Measurements from ENCODE around the gene COL21A1. TPM values are rescaled to one million over a fixed set of nuclear protein-coding genes. Genes with fewer than 3 reads are reported as not detected.

Gene COL21A1
- total RNA-seq, 5 donors from 2014 or later (not counting 1 experiment from before 2014, with no cell fraction given): not detected

- Histone ChIP-seq H3K9me3 (no peaks in the 10 kb centered on the region), H3K4me1 (ENCODE audit: control insufficient read depth in 1 of 2, extremely low read depth in 1 of 2, insufficient read depth in 2 of 2, low read length in 2 of 2) (no peaks in the 10 kb centered on the region), H3K4me3 (ENCODE audit: control insufficient read depth in 1 of 2, extremely low read depth in 1 of 2, low read length in 1 of 2) (no peak overlapping the region), H3K36me3 (ENCODE audit: control insufficient read depth in 2 of 2, extremely low read depth in 1 of 2, insufficient read depth in 1 of 2, low read length in 1 of 2) (no peaks in the 10 kb centered on the region), H3K27ac (ENCODE audit: low read length) (no peak overlapping the region), H3K27me3 (replicated peaks in 1 of 2; ENCODE audit: control insufficient read depth in 2 of 2, extremely low read depth in 1 of 2, insufficient read depth in 2 of 2, low read length in 1 of 2) (peaks cover 8 to 10% of the 10 kb centered on the region in 2 experiments)
- Mint-ChIP-seq H3K36me3 (no peaks in the 10 kb centered on the region), H3K27ac (no peak overlapping the region), H3K4me3 (no peak overlapping the region), H3K4me1 (no peaks in the 10 kb centered on the region), H3K9me3 (peaks cover 0 to 7% (median 0%) of the 10 kb centered on the region in 3 donors), H3K27me3 (peaks cover 0 to 12% of the 10 kb centered on the region in 2 donors)
- DNase-seq (no peak), ATAC-seq (replicated peaks in 1 of 4) (no peak)
- ChIA-PET POLR2A (no interaction called here), CTCF (no interaction called here)
- 29% methylated on average over 10 of the region's 12 CpGs for WGBS (ENCODE audit: insufficient coverage)
These were observed 308 bp upstream of the COL21A1 start for GRCh38 chr6:56247654-56248122.

DNA sequence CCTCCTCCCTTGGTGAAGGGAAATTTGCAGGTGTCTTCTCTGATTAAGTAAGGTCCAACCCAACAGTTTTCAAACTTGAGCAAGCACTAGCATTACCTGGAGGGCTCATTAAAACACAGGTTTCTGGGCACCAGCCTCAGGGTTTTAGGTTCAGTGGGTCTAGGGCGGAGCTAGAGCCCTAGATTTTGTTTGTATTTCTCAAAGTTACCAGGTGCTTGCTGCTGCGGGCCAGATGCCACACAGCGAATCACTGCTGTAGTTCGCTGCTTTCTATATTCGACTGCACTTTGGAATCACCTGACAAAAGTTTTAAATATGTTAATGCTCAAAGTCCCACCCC, 869 bp downstream of the COL21A1 start:
- H3K27ac Mint-ChIP-seq: no peak overlapping the region
- WGBS (ENCODE audit: insufficient coverage): 69% methylated on average over 3 of the region's 5 CpGs
- H3K4me3 ChIP-seq (ENCODE audit: control insufficient read depth in 1 of 2, extremely low read depth in 1 of 2, low read length in 1 of 2): no peak overlapping the region
- no peak overlapping the region for H3K27ac ChIP-seq (ENCODE audit: low read length)
- no peaks in the 10 kb centered on the region for H3K4me1 Mint-ChIP-seq
- peaks cover 0 to 7% (median 0%) of the 10 kb centered on the region in 3 donors for H3K9me3 Mint-ChIP-seq
- H3K4me1 ChIP-seq (ENCODE audit: control insufficient read depth in 1 of 2, extremely low read depth in 1 of 2, insufficient read depth in 2 of 2, low read length in 2 of 2): no peaks in the 10 kb centered on the region
- no peaks in the 10 kb centered on the region for H3K36me3 ChIP-seq (ENCODE audit: control insufficient read depth in 2 of 2, extremely low read depth in 1 of 2, insufficient read depth in 1 of 2, low read length in 1 of 2)
- DNase-seq (no peak), ATAC-seq (replicated peaks in 1 of 4) (no peak)
- no peak overlapping the region for H3K4me3 Mint-ChIP-seq
- no peaks in the 10 kb centered on the region for H3K36me3 Mint-ChIP-seq
- peaks cover 8 to 10% of the 10 kb centered on the region in 2 experiments for H3K27me3 ChIP-seq (replicated peaks in 1 of 2; ENCODE audit: control insufficient read depth in 2 of 2, extremely low read depth in 1 of 2, insufficient read depth in 2 of 2, low read length in 1 of 2)
- peaks cover 0 to 12% of the 10 kb centered on the region in 2 donors for H3K27me3 Mint-ChIP-seq
- ChIA-PET CTCF (no interaction called here), POLR2A (no interaction called here)
- no peaks in the 10 kb centered on the region for H3K9me3 ChIP-seq

GRCh38 chr6:56245903-56246351, 1.5 kb downstream of the COL21A1 start:
- WGBS (ENCODE audit: insufficient coverage): 0% methylated on average over 1 of the region's 2 CpGs
- peaks cover 8 to 10% of the 10 kb centered on the region in 2 experiments for H3K27me3 ChIP-seq (replicated peaks in 1 of 2; ENCODE audit: control insufficient read depth in 2 of 2, extremely low read depth in 1 of 2, insufficient read depth in 2 of 2, low read length in 1 of 2)
- DNase-seq: no peak
- Mint-ChIP-seq H3K4me1 (no peaks in the 10 kb centered on the region), H3K36me3 (no peaks in the 10 kb centered on the region), H3K27ac (no peak overlapping the region), H3K4me3 (no peak overlapping the region), H3K27me3 (peaks cover 0 to 12% of the 10 kb centered on the region in 2 donors), H3K9me3 (peaks cover 0 to 6% (median 0%) of the 10 kb centered on the region in 3 donors)
- H3K36me3 ChIP-seq (ENCODE audit: control insufficient read depth in 2 of 2, extremely low read depth in 1 of 2, insufficient read depth in 1 of 2, low read length in 1 of 2): no peaks in the 10 kb centered on the region
- POLR2A ChIA-PET: no interaction called here
- no peak for ATAC-seq (replicated peaks in 1 of 4)
- no peak overlapping the region for H3K27ac ChIP-seq (ENCODE audit: low read length)
- H3K9me3 ChIP-seq: no peaks in the 10 kb centered on the region
- no peak overlapping the region for H3K4me3 ChIP-seq (ENCODE audit: control insufficient read depth in 1 of 2, extremely low read depth in 1 of 2, low read length in 1 of 2)
- CTCF ChIA-PET: no interaction called here
- no peaks in the 10 kb centered on the region for H3K4me1 ChIP-seq (ENCODE audit: control insufficient read depth in 1 of 2, extremely low read depth in 1 of 2, insufficient read depth in 2 of 2, low read length in 2 of 2)

DNA sequence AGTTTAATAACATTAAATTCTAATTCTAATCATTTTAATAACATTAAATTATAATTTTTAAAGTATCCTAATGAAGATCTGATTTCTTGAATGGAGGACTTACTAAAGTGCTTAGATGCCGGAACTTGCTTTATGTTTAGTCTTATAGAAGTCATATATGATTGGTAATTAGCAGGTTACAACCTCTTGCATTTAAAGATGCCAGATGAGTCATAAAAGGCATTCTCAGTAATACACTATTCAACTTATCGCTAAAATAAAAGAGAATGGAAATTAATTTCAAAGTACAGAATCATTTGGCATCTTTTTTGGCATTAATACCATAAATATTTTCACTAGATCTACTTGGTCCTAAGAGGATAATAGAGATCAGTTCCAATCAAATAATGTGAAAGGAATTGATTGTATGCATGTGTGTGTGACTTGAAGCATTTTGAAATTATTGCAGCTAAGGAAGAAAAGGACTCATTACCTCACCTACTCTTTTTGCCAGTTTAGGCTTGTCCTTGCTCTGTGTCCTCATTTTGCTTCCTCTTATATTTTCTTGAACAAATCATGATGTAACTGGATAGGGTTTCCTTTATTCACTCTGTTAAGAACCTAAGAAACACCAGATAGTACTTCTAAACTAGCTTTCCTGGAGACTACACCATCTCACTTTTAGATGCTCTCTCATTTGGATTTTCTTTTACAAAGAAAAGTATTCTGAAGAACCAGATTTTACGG, 2.7 kb downstream of the COL21A1 start:
- no peak overlapping the region for H3K27ac Mint-ChIP-seq
- no peaks in the 10 kb centered on the region for H3K36me3 ChIP-seq (ENCODE audit: control insufficient read depth in 2 of 2, extremely low read depth in 1 of 2, insufficient read depth in 1 of 2, low read length in 1 of 2)
- H3K27me3 Mint-ChIP-seq: peaks cover 0 to 12% of the 10 kb centered on the region in 2 donors
- no peak overlapping the region for H3K4me3 ChIP-seq (ENCODE audit: control insufficient read depth in 1 of 2, extremely low read depth in 1 of 2, low read length in 1 of 2)
- no peaks in the 10 kb centered on the region for H3K36me3 Mint-ChIP-seq
- H3K9me3 ChIP-seq: no peaks in the 10 kb centered on the region
- ATAC-seq (replicated peaks in 1 of 4) (no peak), DNase-seq (no peak)
- no CpG with 5 or more reads among the region's 3 CpGs for WGBS (ENCODE audit: insufficient coverage)
- H3K27ac ChIP-seq (ENCODE audit: low read length): no peak overlapping the region
- peaks cover 0 to 4% (median 0%) of the 10 kb centered on the region in 3 donors for H3K9me3 Mint-ChIP-seq
- no peaks in the 10 kb centered on the region for H3K4me1 Mint-ChIP-seq
- ChIA-PET CTCF (no interaction called here), POLR2A (no interaction called here)
- H3K4me3 Mint-ChIP-seq: no peak overlapping the region
- H3K27me3 ChIP-seq (replicated peaks in 1 of 2; ENCODE audit: control insufficient read depth in 2 of 2, extremely low read depth in 1 of 2, insufficient read depth in 2 of 2, low read length in 1 of 2): peaks cover 8 to 10% of the 10 kb centered on the region in 2 experiments
- H3K4me1 ChIP-seq (ENCODE audit: control insufficient read depth in 1 of 2, extremely low read depth in 1 of 2, insufficient read depth in 2 of 2, low read length in 2 of 2): no peaks in the 10 kb centered on the region

GRCh38 chr6:56244089-56244488, 3.3 kb downstream of the COL21A1 start:
- Mint-ChIP-seq H3K27ac (no peak overlapping the region), H3K4me1 (no peaks in the 10 kb centered on the region), H3K9me3 (peaks cover 0 to 4% (median 0%) of the 10 kb centered on the region in 3 donors), H3K4me3 (no peak overlapping the region), H3K27me3 (peaks cover 0 to 12% of the 10 kb centered on the region in 2 donors), H3K36me3 (no peaks in the 10 kb centered on the region)
- DNase-seq: no peak
- POLR2A ChIA-PET: no interaction called here
- no peaks in the 10 kb centered on the region for H3K36me3 ChIP-seq (ENCODE audit: control insufficient read depth in 2 of 2, extremely low read depth in 1 of 2, insufficient read depth in 1 of 2, low read length in 1 of 2)
- CTCF ChIA-PET: no interaction called here
- peaks cover 8 to 10% of the 10 kb centered on the region in 2 experiments for H3K27me3 ChIP-seq (replicated peaks in 1 of 2; ENCODE audit: control insufficient read depth in 2 of 2, extremely low read depth in 1 of 2, insufficient read depth in 2 of 2, low read length in 1 of 2)
- no peaks in the 10 kb centered on the region for H3K9me3 ChIP-seq
- no peak for ATAC-seq (replicated peaks in 1 of 4)
- no peak overlapping the region for H3K27ac ChIP-seq (ENCODE audit: low read length)
- H3K4me3 ChIP-seq (ENCODE audit: control insufficient read depth in 1 of 2, extremely low read depth in 1 of 2, low read length in 1 of 2): no peak overlapping the region
- no peaks in the 10 kb centered on the region for H3K4me1 ChIP-seq (ENCODE audit: control insufficient read depth in 1 of 2, extremely low read depth in 1 of 2, insufficient read depth in 2 of 2, low read length in 2 of 2)

- H3K27me3 ChIP-seq (replicated peaks in 1 of 2; ENCODE audit: control insufficient read depth in 2 of 2, extremely low read depth in 1 of 2, insufficient read depth in 2 of 2, low read length in 1 of 2): peaks cover 8 to 10% of the 10 kb centered on the region in 2 experiments
- no peaks in the 10 kb centered on the region for H3K9me3 ChIP-seq
- no peaks in the 10 kb centered on the region for H3K4me1 Mint-ChIP-seq
- WGBS (ENCODE audit: insufficient coverage): 20% methylated on average over 1 of the region's 2 CpGs
- no peak overlapping the region for H3K4me3 Mint-ChIP-seq
- ChIA-PET CTCF (no interaction called here), POLR2A (interaction anchor here in 1 of 2 donors (0.6 kb wide), 1 partner anchor 159 kb away, joined by 4 read pairs; no protein-coding TSS in a partner anchor)
- peaks cover 0 to 7% of the 10 kb centered on the region in 2 donors for H3K27me3 Mint-ChIP-seq
- H3K9me3 Mint-ChIP-seq: peaks cover 0 to 4% (median 0%) of the 10 kb centered on the region in 3 donors
- no peak overlapping the region for H3K27ac ChIP-seq (ENCODE audit: low read length)
- H3K36me3 Mint-ChIP-seq: no peaks in the 10 kb centered on the region
- no peak for ATAC-seq (replicated peaks in 1 of 4)
- no peak overlapping the region for H3K4me3 ChIP-seq (ENCODE audit: control insufficient read depth in 1 of 2, extremely low read depth in 1 of 2, low read length in 1 of 2)
- no peak overlapping the region for H3K27ac Mint-ChIP-seq
- DNase-seq: no peak
- H3K4me1 ChIP-seq (ENCODE audit: control insufficient read depth in 1 of 2, extremely low read depth in 1 of 2, insufficient read depth in 2 of 2, low read length in 2 of 2): no peaks in the 10 kb centered on the region
- no peaks in the 10 kb centered on the region for H3K36me3 ChIP-seq (ENCODE audit: control insufficient read depth in 2 of 2, extremely low read depth in 1 of 2, insufficient read depth in 1 of 2, low read length in 1 of 2)
These were observed 3.8 kb downstream of the COL21A1 start for GRCh38 chr6:56243518-56244070.

Measured in T-cell (primary cell).